ENCODE measurements around the gene ERCC2.

GRCh38 chr19:45414468-45414867 is 44.1 kb upstream of the ERCC2 start:
- TF ChIP-seq POLR2A (IDR thresholded peaks at IDR 0.05), result no peak
- TF ChIP-seq CTCF (IDR thresholded peaks at IDR 0.05), result no peak

All from upper lobe of left lung (tissue), 4 donors.